AG09309 (cell line): Measurements from ENCODE around the gene MPHOSPH6.
"Not testable (repeated sequence)": the region's sequence is repeated elsewhere in the genome, so short reads cannot be mapped to it uniquely, and the experiment has no call there.

Experiments used
- DNase-seq: peaks from one replicate; pipeline ENCODE4 v3.0.0-alpha.2; 2010; ENCODE audit warnings: low read depth
- H3K4me3 ChIP-seq: 2 replicates; pipeline ENCODE4 v1.5.1; 2011; ENCODE audit warnings: mild to moderate bottlenecking, low read depth, low read length, moderate library complexity; ENCODE audit not compliant: control insufficient read depth
- TF ChIP-seq, protein P1 (sequence below): IDR thresholded peaks from 2 replicates; pipeline ENCODE4 v1.5.1; 2011; ENCODE audit warnings: mild to moderate bottlenecking, low read depth, low read length, inconsistent platforms; ENCODE audit not compliant: insufficient read depth, control insufficient read depth; ENCODE audit errors: missing control alignments

Gene MPHOSPH6, protein sequence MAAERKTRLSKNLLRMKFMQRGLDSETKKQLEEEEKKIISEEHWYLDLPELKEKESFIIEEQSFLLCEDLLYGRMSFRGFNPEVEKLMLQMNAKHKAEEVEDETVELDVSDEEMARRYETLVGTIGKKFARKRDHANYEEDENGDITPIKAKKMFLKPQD

DNA sequence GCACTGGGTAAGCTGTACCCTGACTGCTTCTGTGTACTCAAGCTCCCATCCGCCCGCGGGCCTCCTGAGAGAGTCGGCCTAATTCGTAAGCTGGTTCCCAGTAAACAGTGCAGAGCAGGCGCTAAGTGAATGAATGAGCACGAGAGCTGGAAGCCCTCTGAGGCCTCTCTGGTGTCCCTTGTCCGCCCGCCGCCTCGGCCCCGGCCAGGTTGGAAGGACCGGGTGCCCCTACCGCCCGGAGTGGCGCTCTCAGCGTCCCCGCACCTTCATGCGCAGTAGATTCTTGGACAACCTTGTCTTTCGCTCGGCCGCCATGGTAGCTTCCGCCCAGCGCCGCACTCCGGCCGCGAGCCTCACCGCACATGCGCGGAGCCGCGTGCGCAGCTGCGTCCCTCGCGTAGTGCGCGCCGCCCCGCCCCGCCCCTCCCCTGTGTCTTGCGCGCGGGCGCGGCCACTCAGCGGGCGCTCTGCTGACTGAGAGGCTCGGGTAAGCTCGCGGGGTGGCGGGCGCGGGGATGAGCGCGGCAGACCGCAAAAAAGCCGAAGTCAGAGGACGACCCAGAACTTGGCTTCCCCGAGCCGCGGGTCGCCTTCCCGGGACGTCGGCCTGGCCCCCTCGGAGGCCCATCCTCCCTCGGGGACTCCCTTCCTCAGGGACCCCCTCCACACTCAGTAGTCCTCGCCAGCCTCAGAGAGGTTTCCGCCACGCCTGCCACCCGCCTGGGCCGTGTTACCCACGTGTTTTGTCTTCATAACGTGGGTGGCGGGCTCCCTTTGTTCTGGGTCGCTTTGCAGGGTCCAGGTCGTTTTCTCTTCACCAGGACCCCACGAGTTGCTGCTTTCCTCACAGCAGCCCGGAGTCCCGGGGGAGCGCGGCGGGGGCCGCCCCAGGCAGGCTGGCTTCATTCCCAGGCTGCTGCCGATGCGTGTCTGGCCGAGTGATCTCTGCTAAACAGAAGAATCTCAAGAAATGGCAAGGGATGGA, at the start of gene MPHOSPH6:
TSS of gene MPHOSPH6 (minus strand) at position 364 of the 985 bp plus-strand sequence. CDS start at position 315, 49 bp downstream.
- peak within 1 kb of the TSS; percentile 81 for H3K4me3 ChIP-seq
- peak; percentile 52 for DNase-seq
- TF ChIP-seq, protein P1, sequence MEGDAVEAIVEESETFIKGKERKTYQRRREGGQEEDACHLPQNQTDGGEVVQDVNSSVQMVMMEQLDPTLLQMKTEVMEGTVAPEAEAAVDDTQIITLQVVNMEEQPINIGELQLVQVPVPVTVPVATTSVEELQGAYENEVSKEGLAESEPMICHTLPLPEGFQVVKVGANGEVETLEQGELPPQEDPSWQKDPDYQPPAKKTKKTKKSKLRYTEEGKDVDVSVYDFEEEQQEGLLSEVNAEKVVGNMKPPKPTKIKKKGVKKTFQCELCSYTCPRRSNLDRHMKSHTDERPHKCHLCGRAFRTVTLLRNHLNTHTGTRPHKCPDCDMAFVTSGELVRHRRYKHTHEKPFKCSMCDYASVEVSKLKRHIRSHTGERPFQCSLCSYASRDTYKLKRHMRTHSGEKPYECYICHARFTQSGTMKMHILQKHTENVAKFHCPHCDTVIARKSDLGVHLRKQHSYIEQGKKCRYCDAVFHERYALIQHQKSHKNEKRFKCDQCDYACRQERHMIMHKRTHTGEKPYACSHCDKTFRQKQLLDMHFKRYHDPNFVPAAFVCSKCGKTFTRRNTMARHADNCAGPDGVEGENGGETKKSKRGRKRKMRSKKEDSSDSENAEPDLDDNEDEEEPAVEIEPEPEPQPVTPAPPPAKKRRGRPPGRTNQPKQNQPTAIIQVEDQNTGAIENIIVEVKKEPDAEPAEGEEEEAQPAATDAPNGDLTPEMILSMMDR = no peak

DNA sequence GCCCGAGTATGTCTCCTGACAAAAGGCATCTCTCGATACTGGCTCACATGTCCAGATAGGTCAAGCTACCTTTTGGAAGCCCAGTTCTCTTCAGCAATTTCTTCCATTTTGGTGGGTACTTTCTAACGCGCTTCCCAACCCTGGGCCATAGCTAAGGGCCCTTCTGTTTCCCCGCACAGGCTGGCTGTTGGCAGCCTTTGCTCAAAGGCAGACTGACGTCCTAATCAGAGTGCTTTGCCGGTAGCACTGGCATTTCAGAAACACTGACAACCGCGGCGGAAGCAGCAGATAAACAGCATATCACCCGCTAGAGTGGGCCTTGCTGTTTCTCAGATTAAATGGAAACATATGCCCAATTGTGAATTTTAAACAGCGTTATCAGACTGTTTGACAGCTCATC, 49.3 kb upstream of the MPHOSPH6 start:
- DNase-seq = no peak
- no peak overlapping the region for H3K4me3 ChIP-seq
- TF ChIP-seq, protein P1 = no peak

DNA sequence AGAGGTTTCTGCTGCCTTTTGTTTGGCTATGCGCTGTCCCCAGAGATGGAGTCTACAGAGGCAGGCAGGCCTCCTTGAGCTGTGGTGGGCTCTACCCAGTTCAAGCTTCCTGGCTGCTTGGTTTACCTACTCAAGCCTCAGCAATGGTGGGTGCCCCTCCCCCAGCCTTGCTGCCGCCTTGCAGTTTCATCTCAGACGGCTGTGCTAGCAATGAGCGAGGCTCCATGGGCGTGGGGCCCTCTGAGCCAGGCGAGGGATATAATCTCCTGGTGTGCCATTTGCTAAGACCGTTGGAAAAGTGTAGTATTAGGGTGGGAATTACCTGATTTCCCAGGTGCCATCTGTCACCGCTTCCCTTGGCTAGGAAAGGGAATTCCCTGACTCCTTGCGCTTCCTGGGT, 39.3 kb upstream of the MPHOSPH6 start:
- not testable (repeated sequence) for DNase-seq, H3K4me3 ChIP-seq

DNA sequence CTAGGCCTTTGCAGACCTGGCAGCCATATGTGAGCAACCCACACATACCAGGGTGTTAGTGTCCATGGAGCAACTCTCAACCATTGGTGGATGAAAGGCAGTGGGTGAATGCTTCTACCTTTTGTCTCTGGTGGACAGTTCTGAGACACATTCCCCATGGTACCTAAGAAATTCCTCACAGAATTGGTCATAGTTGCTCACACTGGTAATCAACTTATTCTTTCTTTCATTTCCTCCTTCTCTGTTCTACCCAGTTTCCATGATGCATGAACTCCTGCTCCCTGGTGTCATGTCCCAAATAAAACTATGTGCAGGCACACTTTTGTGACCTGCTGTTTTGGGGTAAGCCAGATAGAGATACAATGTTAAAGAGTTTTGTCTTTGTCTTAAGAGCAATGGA, 33.2 kb upstream of the MPHOSPH6 start:
- TF ChIP-seq, protein P1 = no peak
- DNase-seq = no peak

DNA sequence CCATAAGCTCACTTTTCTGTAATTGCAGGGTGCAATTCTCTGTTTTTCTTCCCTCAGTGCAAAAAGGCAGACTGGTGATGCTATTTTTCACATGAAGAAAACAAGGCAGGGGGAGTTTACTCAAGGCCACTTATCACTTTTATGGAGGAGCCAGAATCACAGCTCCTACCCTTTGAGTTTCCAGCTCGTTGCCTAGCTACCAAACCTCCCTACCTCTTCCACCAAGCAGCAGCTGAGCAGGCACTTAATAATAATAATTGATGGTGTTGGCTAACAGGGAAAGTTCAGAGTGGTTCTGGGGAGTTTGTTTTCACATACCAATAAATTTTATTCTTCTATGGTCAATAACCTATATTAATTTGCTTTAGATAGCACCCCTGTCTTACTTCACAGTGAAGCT, 31.9 kb upstream of the MPHOSPH6 start:
- TF ChIP-seq, protein P1 = no peak
- no peak overlapping the region for H3K4me3 ChIP-seq
- DNase-seq = no peak

More for the DNA sequence above, 33.2 kb upstream of the MPHOSPH6 start:
- no peak overlapping the region for H3K4me3 ChIP-seq

DNA sequence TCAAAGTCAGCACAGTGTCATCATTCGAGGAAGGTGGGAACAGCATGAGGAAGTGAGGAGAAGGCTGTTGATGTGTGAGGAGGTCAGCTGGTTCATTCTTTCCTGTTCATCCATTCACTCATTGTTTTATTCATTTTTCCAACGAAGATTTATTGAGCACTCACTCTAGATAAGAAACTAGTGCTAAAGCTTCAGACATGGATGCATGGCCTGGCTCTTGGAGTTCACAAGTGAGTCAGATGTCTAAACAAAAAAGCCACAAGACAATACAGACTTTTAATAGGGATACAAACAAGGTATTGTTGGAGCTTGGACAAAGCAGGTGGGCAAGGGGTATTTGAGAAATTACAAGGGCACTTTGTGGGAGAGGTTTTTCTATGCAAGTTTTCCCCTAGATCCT, 31.3 kb upstream of the MPHOSPH6 start:
- H3K4me3 ChIP-seq = no peak overlapping the region
- TF ChIP-seq, protein P1 = no peak
- DNase-seq = no peak

DNA sequence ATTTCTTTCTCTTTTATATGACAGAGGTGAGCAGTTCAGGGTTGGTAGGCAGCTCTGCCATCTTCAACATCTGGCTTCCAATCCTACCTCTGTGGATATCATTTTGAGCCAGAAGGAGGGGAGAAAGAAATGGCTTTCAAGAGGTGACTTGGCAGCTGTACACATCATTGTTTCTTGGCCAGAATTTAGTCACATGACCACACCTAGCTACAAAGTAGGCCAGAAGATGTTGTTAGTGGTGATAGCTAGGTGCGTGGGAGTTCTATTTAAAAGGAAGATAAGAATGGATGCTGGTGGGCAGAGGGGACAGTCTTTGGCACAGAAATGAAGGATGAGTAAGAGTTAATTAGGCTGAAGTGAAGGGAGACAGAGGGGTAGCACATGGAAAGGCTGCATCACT, 29.2 kb upstream of the MPHOSPH6 start:
- DNase-seq = no peak
- no peak overlapping the region for H3K4me3 ChIP-seq
- TF ChIP-seq, protein P1 = no peak
